Measurements from ENCODE around the gene ZBTB14.

- TF ChIP-seq POLR2A (IDR thresholded peaks at IDR 0.05) = no peak
- TF ChIP-seq, protein P1, sequence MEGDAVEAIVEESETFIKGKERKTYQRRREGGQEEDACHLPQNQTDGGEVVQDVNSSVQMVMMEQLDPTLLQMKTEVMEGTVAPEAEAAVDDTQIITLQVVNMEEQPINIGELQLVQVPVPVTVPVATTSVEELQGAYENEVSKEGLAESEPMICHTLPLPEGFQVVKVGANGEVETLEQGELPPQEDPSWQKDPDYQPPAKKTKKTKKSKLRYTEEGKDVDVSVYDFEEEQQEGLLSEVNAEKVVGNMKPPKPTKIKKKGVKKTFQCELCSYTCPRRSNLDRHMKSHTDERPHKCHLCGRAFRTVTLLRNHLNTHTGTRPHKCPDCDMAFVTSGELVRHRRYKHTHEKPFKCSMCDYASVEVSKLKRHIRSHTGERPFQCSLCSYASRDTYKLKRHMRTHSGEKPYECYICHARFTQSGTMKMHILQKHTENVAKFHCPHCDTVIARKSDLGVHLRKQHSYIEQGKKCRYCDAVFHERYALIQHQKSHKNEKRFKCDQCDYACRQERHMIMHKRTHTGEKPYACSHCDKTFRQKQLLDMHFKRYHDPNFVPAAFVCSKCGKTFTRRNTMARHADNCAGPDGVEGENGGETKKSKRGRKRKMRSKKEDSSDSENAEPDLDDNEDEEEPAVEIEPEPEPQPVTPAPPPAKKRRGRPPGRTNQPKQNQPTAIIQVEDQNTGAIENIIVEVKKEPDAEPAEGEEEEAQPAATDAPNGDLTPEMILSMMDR (IDR thresholded peaks at IDR 0.05) = no peak
Observed at GRCh38 chr18:5300476-5301010, 5.0 kb upstream of the ZBTB14 start.

Data from lower leg skin (tissue), 3 donors.